NCI-H2029 (cell line): ENCODE data around the gene TTLL5.

Experiments used
- DNase-seq: peaks from one replicate; lab custom pipeline; 2025; lab: John Stamatoyannopoulos, UW

The TTLL5 gene

GRCh38 chr14:75970989-75971388, 309.9 kb downstream of the TTLL5 start:
- DNase-seq = no peak

GRCh38 chr14:75971509-75971908, 310.5 kb downstream of the TTLL5 start:
- DNase-seq = no peak

GRCh38 chr14:75972801-75973421, 311.9 kb downstream of the TTLL5 start:
- DNase-seq = no peak

DNA sequence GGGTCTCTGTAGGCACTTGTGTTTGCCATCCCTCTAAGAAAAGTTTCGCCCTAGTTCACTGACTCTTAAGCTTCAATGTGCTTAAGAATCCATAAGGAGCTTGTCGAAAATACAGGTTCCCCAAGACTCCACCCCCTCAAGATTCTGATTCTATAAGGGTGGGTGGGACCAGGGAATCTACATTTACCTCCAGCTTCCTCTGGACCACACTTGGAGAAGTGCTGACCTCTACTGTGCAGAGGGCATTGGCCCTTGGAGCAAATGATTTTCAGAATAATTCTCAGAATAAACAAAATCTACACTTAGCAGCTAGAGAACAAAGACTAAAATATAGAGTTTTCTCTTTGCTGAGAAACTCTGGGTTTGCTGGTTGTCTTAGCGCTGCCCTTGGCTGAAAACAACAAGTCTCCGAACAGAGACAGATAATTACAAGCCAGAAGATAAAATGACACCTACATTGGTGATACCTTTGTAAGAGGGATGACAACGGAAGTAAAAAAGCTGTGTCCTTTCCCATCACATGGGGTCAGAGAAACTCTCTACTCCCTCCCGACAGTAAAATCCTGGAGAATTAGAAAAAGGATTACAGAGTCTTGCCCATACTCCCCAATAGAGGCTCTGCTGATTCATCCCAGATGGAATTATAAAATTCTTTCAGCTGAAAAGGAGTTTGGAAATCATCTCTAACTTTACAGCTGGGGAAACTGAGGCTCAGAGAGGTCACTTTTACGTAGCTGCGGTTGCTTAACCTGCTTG, 316.0 kb downstream of the TTLL5 start:
- no peak for DNase-seq

GRCh38 chr14:75977582-75977943, 316.5 kb downstream of the TTLL5 start:
- DNase-seq = no peak

DNA sequence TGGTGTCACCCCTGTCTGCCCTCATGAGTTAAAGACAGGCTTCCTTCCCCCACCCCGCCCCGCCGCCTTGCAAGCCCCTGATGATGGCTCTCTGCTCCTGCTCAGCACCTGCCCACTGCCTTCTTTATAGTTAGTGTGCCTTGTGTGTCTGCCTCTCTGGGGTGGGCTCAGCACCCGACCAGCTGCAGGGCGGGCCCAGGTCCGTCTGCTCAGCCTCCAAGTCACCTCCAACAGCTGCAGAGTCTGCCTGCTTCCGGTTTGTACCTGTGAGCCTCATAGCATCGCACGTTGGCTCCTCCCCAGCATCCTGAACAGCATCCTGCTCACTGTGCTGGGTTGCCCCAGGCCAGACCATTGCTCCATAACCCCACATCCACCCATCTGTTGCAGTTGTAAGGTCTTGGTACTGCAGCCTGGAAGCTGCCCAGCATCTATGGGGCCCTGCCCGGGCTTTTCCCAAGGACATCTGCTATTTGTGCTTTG, 317.2 kb downstream of the TTLL5 start:
- no peak for DNase-seq

DNA sequence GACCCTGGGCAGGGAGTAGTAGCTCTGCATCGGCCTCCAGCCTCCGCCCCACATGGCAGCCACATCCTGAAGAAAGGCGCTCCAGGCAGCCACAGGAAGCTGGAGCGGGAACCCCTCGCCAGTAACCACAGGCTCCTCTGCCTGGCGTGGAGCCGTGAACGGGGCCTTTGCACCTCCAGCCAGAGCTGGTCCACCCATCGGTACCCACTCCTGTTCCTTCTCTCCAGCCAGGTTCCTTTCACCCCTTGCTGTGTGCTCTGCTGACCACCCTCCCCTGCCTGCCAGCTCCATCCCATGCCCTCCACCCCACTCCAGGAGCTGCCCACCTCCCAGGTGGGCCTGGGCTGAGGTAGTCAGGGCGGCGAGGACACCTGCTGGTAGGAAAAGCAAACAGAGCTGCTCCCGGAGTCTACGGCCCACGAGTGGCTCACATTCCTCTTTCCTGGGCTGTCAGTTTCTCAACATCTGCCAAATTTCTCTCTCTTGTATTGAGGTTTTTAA, 318.1 kb downstream of the TTLL5 start:
- DNase-seq = no peak

GRCh38 chr14:75979648-75980565, 318.9 kb downstream of the TTLL5 start:
- no peak for DNase-seq

DNA sequence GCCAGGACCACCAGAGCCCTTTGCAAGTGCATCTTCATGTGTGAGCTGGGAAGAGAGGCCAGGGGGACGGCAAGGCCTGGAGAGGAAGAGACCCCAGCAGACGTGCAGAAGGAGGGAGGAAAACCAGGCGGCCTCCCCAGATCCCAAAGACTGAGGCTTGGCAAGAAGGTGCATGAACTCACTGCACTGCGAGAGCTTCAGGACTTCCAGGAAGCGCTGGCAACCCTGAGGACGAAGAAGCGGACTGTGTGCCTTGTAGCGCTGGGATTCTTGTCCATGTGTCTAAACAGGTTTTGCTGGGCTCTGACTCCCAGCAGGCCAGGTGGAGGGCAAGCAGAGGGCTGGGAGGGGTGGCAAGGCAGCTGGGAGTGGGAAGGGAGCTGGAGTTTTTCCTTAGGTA, 319.8 kb downstream of the TTLL5 start:
- DNase-seq = no peak

DNA sequence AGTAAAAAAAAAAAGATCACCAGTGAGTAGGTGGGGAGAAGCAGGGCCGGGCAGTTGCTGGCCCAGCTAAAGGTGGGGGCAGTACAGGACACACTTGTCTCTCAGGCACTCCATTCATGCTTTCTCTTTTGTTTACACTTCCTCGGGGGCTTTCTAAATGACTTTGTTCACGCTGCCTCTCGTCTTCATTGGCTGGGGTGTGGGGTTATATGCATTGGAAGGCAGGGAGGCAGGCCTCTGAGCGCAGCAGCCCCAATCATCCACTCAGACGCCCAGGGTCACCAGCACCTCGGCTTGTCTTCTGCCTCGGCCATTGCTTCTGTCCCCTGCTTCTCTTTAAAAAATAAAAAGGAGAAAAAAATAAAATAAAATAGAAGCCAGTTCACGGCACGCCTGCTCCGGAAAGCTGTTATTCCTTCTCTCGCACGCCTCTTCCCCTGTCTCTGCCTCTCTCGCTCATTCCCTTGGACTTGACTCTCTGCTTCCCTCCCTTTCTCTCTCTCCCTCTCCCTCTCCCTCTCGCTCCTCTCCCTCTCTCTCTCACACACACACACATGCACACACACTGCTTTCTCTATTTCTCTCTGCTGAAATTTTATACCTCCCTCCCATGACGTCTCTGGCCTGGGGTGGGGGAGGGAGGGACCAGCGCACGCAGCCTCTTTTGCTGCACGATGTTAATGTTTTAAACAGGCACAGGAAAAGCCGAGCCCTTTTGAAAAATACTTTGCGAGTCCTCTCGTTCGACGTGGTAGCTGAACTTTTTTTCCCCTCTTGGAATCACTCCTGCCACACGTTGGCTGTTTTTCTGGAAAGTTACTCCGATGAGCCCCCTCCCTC, 320.6 kb downstream of the TTLL5 start, which contains the start of gene TGFB3:
Gene TGFB3 (minus strand): TSS at position 570 of the 840 bp plus-strand sequence. CDS start 1,102 bp downstream, outside the sequence.
- DNase-seq = peak; percentile 16

DNA sequence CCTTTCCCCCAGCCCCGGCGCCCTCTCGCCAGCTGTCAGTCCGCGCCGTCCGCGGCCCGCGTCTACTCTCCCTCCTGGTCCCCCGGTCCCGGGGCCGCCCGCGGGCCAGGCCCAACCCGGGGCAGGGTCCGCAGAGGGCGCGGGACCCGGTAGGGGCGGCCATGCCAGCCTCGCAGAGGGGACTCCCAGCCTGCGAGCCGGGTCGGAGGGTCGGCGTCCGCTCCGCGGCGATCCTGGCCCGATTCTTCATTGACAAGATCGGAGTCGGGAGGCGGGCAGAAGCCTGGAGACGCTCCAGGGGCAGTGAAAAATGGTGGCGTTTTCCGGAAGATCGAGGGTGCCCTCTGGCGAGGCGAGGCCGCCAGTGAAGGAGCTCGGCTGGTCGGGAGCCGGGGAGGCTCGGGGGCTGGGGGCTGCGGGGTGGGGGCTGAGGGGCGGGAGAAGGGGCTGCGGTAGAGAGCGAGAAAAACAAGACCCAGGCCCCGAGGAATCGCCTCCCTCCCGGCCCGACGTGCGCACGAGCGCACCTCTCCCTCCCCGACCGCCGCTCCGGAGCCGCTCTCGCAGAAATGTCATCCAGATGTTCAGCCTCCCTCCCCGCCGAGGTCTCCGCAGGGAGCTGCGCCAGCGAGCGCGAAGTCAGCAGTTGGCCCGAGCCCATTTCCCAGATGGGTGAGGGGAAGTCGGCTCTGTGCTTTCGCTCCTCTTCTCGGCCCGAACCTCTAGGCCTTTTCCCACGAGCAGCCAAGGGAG, 321.4 kb downstream of the TTLL5 start:
- DNase-seq = peak; percentile 25

- DNase-seq = no peak
Measured at GRCh38 chr14:75983019-75983358, 321.9 kb downstream of the TTLL5 start.

GRCh38 chr14:75984674-75985073, 323.6 kb downstream of the TTLL5 start:
- peak; percentile 18 for DNase-seq

DNA sequence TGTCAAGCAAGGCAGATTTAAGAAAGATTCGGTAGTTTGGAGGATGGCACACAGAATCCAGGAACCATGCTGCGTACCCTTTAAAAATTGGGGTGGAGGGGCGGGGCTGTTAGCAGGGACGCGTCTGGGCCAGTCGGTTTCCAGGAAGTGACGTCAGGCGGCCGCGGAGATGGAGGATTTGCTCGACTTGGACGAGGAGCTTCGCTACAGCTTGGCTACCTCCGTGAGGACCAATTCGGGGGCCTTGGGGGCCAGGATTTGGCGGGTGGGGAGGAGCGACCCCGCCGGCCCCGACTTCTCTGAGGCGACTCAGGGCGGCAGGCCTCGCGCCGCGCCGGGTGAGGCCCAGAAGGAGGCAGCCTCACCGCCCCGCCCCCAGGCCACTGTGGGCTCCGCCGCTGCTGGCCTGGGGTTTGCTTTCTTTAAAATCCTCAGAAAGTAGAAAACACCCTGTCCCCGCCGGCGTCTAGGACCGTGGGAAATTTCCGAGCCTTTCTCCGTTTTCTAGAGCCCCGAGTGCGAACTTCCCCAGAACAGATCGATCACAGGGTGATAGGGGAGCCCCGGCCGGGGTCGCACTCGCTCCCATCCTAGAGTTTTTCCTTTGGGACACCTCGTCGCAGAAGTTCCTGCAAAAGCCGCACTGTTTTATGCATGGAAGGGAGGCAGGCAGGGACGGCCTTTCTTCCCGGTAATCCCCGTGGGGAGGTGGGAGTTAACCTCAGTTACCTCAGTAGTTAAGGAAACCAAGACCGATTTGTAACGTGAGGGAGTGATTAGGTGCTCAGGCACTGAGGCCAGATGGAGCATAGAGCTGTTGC, 324.8 kb downstream of the TTLL5 start, which contains the start of gene IFT43:
Gene IFT43 (plus strand): TSS at position 146 of the 821 bp plus-strand sequence. CDS start 24 bp downstream, at position 170.
- DNase-seq = peak; percentile 6

GRCh38 chr14:75986439-75986765, 325.4 kb downstream of the TTLL5 start:
- DNase-seq = no peak

- no peak for DNase-seq
Measured at GRCh38 chr14:75987201-75987970, 326.3 kb downstream of the TTLL5 start.

GRCh38 chr14:75989134-75989533, 328.1 kb downstream of the TTLL5 start:
- DNase-seq = no peak

DNA sequence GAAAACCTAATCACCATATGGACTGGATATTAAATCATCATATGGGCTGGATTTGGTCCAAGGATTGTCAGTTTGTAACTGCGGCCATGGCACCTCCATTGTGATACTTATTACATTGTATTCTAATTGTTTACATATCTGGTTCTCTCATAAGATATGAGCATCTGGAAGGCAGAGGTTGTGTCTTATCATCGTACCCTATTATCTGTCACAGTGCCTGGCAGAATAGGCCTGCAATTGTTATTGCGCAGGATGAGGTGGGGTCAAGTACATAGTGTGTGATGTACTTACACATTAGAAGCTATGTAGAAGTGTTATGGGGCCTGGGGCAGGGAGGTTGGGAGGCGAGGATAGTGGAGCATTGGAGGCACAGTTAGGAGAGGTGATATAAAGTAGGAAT, 329.3 kb downstream of the TTLL5 start:
- no peak for DNase-seq

GRCh38 chr14:75991753-75992152, 330.7 kb downstream of the TTLL5 start:
- DNase-seq = no peak
